Endothelial cell of umbilical vein (primary cell): ENCODE results near the gene TARM1. TPM values are rescaled to one million over a fixed set of nuclear protein-coding genes. Genes with fewer than 3 reads are reported as not detected.

Source experiments
- BruUV-seq: library from RNA; stranded (reverse); fragments of 400-500 nt; replicated peaks from 2 replicates; lab custom pipeline; 2021; lab: Mats Ljungman, UMichigan
- CTCF ChIA-PET: fragments of 300-600, 350-600 bp; sonication (Branson Sonifier 250); formaldehyde crosslinking; loops from one replicate; lab custom pipeline; 2021; ENCODE audit warnings: antibody characterized with exemption, inconsistent platforms; lab: Charles Lee
- POLR2A ChIA-PET: fragments of 300-600, 350-600 bp; sonication (Branson Sonifier 250); formaldehyde crosslinking; loops from one replicate; lab custom pipeline; 2021; ENCODE audit warnings: antibody characterized with exemption, inconsistent platforms; lab: Charles Lee
- DNase-seq: peaks from one replicate; pipeline ENCODE4 v3.0.0-alpha.2; 2011; ENCODE audit warnings: low read depth, low spot score
- FAIRE-seq: peaks from 2 replicates; lab custom pipeline; 2011; peaks lifted over from hg19 to GRCh38; lab: Jason Lieb, UNC
- H2AFZ ChIP-seq: 2 replicates; pipeline ENCODE4 v1.6.0; 2012; ENCODE audit warnings: low read depth, low read length, control low read depth, inconsistent platforms
- H3K27ac ChIP-seq: 2 replicates; pipeline ENCODE4 v1.5.1; 2011; ENCODE audit warnings: low read depth, mild to moderate bottlenecking, control low read depth, low read length, moderate library complexity; ENCODE audit not compliant: insufficient read depth
- H3K27me3 ChIP-seq, 2 experiments: 2 replicates each; pipeline versions ENCODE4 v1.6.0 to v1.6.1; 2011; ENCODE audit warnings: low read length in 2 of 2, mixed read lengths in 1 of 2; ENCODE audit not compliant: control insufficient read depth in 2 of 2, insufficient read depth in 2 of 2
- H3K36me3 ChIP-seq, 2 experiments: 2 replicates in 1 of 2; 3 replicates in 1 of 2; pipeline ENCODE4 v1.5.1; 2011; ENCODE audit warnings: low read length in 2 of 2, mild to moderate bottlenecking in 1 of 2, moderate library complexity in 1 of 2; ENCODE audit not compliant: control insufficient read depth in 2 of 2, insufficient read depth in 2 of 2; ENCODE audit errors: extremely low read depth in 1 of 2
- H3K4me1 ChIP-seq: 3 replicates; pipeline ENCODE4 v1.5.1; 2011; ENCODE audit warnings: mild to moderate bottlenecking, low read length; ENCODE audit not compliant: control insufficient read depth, insufficient read depth; ENCODE audit errors: extremely low read depth
- H3K4me2 ChIP-seq: 2 replicates; pipeline ENCODE4 v1.6.1; 2011; ENCODE audit warnings: low read length, control low read depth, mixed read lengths; ENCODE audit not compliant: insufficient read depth
- H3K4me3 ChIP-seq, 3 experiments: fragments of 200-600 bp in 1 of 3; sonication (generic), shearing (Covaris generic) in 1 of 3; replicated peaks in 1 of 3; 2 replicates each; pipeline ENCODE4 v1.5.1; 2011 to 2016; ENCODE audit warnings: control low read depth in 3 of 3, low read length in 3 of 3, mild to moderate bottlenecking in 2 of 3, inconsistent platforms in 1 of 3, low read depth in 1 of 3, moderate library complexity in 1 of 3; ENCODE audit not compliant: insufficient read depth in 1 of 3
- H3K79me2 ChIP-seq: 2 replicates; pipeline ENCODE4 v1.6.0; 2012; ENCODE audit warnings: low read length, inconsistent platforms; ENCODE audit not compliant: control insufficient read depth, insufficient read depth
- H3K9ac ChIP-seq: replicated peaks from 2 replicates; pipeline ENCODE3; 2011; ENCODE audit warnings: low read length, control low read depth; ENCODE audit not compliant: insufficient read depth; ENCODE audit errors: extremely low read depth
- H3K9me1 ChIP-seq: replicated peaks from 3 replicates; pipeline ENCODE4 v1.6.0; 2011; ENCODE audit warnings: mild to moderate bottlenecking, low read length; ENCODE audit not compliant: control insufficient read depth, insufficient read depth; ENCODE audit errors: extremely low read depth
- H3K9me3 ChIP-seq: replicated peaks from 2 replicates; pipeline ENCODE4 v1.5.1; 2012; ENCODE audit warnings: low read length, inconsistent platforms; ENCODE audit not compliant: control insufficient read depth, insufficient read depth
- H4K20me1 ChIP-seq: replicated peaks from 2 replicates; pipeline ENCODE3; 2011; ENCODE audit warnings: mild to moderate bottlenecking, low read length; ENCODE audit not compliant: control insufficient read depth, insufficient read depth; ENCODE audit errors: extremely low read depth
- CTCF ChIP-seq, 2 donors: IDR thresholded peaks; 1 replicate in 1 of 2; 2 replicates in 1 of 2; pipeline ENCODE4 v1.5.1; 2011; ENCODE audit warnings: low read length in 2 of 2, mild to moderate bottlenecking in 2 of 2, moderate library complexity in 2 of 2, control low read depth in 1 of 2, inconsistent platforms in 1 of 2, low read depth in 1 of 2; ENCODE audit not compliant: insufficient read depth in 1 of 2; ENCODE audit errors: extremely low read depth in 1 of 2
- EZH2 ChIP-seq: IDR thresholded peaks from 2 replicates; pipeline ENCODE4 v1.6.1; 2012; ENCODE audit warnings: borderline replicate concordance, low read depth, mild to moderate bottlenecking, moderate library complexity, low read length, inconsistent platforms; ENCODE audit not compliant: severe bottlenecking
- FOS ChIP-seq: IDR thresholded peaks from 2 replicates; pipeline ENCODE4 v1.6.1; 2011; ENCODE audit warnings: mild to moderate bottlenecking, low read length, moderate library complexity, borderline replicate concordance; ENCODE audit not compliant: insufficient read depth
- JUN ChIP-seq: IDR thresholded peaks from 2 replicates; pipeline ENCODE4 v1.6.1; 2011; ENCODE audit warnings: borderline replicate concordance, low read depth; ENCODE audit not compliant: insufficient read length, insufficient read depth
- MAX ChIP-seq: IDR thresholded peaks from 2 replicates; pipeline ENCODE4 v1.6.1; 2011; ENCODE audit not compliant: insufficient read depth, insufficient read length
- MYC ChIP-seq: IDR thresholded peaks from one replicate; pipeline ENCODE4 v1.6.1; 2011; ENCODE audit warnings: mild to moderate bottlenecking, low read depth, low read length
- POLR2A ChIP-seq: IDR thresholded peaks from 2 replicates; pipeline ENCODE4 v1.6.1; 2012; ENCODE audit warnings: low read depth, mild to moderate bottlenecking, control low read depth, low read length
- POLR2AphosphoS5 ChIP-seq: IDR thresholded peaks from 2 replicates; pipeline ENCODE4 v1.6.1; 2012; ENCODE audit warnings: low read depth, mild to moderate bottlenecking, control low read depth, low read length, moderate library complexity; ENCODE audit not compliant: insufficient read depth
- dilution Hi-C: fragments of 300-500 bp; cut with MboI; formaldehyde crosslinking; loops from one replicate; pipeline ENCODE4 v1.15.0; 2019; ENCODE audit warnings: low sequenced_read_pairs; ENCODE audit not compliant: extremely low pct_ligation_motif_present
- intact Hi-C: fragments of 100-400 bp; cut with micrococcal nuclease; formaldehyde crosslinking; loops from one replicate; pipeline ENCODE4 v1.10.0; 2022
- polyA plus RNA-seq, 4 experiments: library from polyadenylated mRNA; depleted of rRNA in 3 of 4; stranded (reverse) in 3 of 4; unstranded in 1 of 4; fragments of >200 nt; gene quantifications; 2 replicates each; pipeline versions ENCODE4 v1.2.1 to v1.2.3, GENCODE V29; 2011 to 2012; ENCODE audit warnings: missing spikeins in 1 of 4
- small RNA-seq: library from RNA; depleted of rRNA; stranded (forward); fragments of <200 nt; gene quantifications from one replicate; pipeline ENCODE3, GENCODE V24; 2012; ENCODE audit warnings: low replicate concordance, low read depth; ENCODE audit not compliant: insufficient read depth, insufficient read length
- total RNA-seq: library from RNA; stranded (reverse); gene quantifications from 2 replicates; pipeline ENCODE4 v1.2.3, GENCODE V29; 2021

The TARM1 gene
- total and polyA plus RNA-seq, 2 donors (not counting 3 experiments of a cell fraction or from before 2014, with no cell fraction given): not detected

GRCh38 chr19:54021363-54021762 is 59.8 kb downstream of the TARM1 start:
- no TSS peak for BruUV-seq

More at GRCh38 chr19:54021363-54021762, 59.8 kb downstream of the TARM1 start:
- no peak for DNase-seq
- peak; percentile 64 for FAIRE-seq
- Histone ChIP-seq H3K4me1 (peaks cover 20% of the 10 kb centered on the region), H3K9me1 (no peaks in the 10 kb centered on the region), H3K9me3 (no peaks in the 10 kb centered on the region), H3K4me2 (no peak overlapping the region), H3K27me3 (no peaks in the 10 kb centered on the region), H3K36me3 (no peaks in the 10 kb centered on the region), H3K4me3 (no peak overlapping the region), H2AFZ (no peak overlapping the region), H3K9ac (no peak overlapping the region), H3K79me2 (no peaks in the 10 kb centered on the region), H4K20me1 (no peaks in the 10 kb centered on the region), H3K27ac (no peak overlapping the region)
- CTCF ChIA-PET: interaction anchor here (0.9 to 9.2 kb wide), 3 partner anchors 9 to 229 kb away, joined by 3 to 216 read pairs (median 4); no protein-coding TSS in a partner anchor
- intact Hi-C loops: no loop called here
- TF ChIP-seq CTCF (IDR thresholded peaks at IDR 0.05; ENCODE audit: extremely low read depth in 1 of 2, insufficient read depth in 1 of 2, low read depth in 1 of 2, low read length in 2 of 2): no peak
- no peak for TF ChIP-seq MYC
- TF ChIP-seq EZH2: no peak
- no peak for TF ChIP-seq FOS
- TF ChIP-seq MAX: no peak
- TF ChIP-seq JUN: no peak
- TF ChIP-seq POLR2A: no peak
- TF ChIP-seq POLR2AphosphoS5: no peak
- POLR2A ChIA-PET: no interaction called here
- dilution Hi-C loops: no loop called here

Small RNAs within 50 kb of the gene (small RNA-seq; reads per million reads assigned to genes)
- not detected for gene AC012314.20

Other genes starting within 250 kb of the TARM1 start
- gene MYADM, start 213.5 kb downstream of the TARM1 start, total RNA-seq: 128 and 133 TPM in 2 replicates
- 100 and 122 TPM in 2 replicates for gene MYADM, start 213.5 kb downstream of the TARM1 start, polyA plus RNA-seq
- not detected in 2 replicates for gene PRKCG, start 199.2 kb downstream of the TARM1 start, total RNA-seq
- gene PRKCG, start 199.2 kb downstream of the TARM1 start, polyA plus RNA-seq: 0.07 and 0.08 TPM in 2 replicates
- gene CACNG7, start 172.1 kb downstream of the TARM1 start, total RNA-seq: 0.78 and 1.3 TPM in 2 replicates
- 0.92 and 1.1 TPM in 2 replicates for gene CACNG7, start 172.1 kb downstream of the TARM1 start, polyA plus RNA-seq
- gene CACNG8, start 118.4 kb downstream of the TARM1 start, total RNA-seq: 1.7 and 3.0 TPM in 2 replicates
- 0.11 and 0.18 TPM in 2 replicates for gene CACNG8, start 118.4 kb downstream of the TARM1 start, polyA plus RNA-seq
- gene CACNG6, start 89.7 kb downstream of the TARM1 start, total RNA-seq: 4.0 and 5.4 TPM in 2 replicates
- 3.9 and 5.0 TPM in 2 replicates for gene CACNG6, start 89.7 kb downstream of the TARM1 start, polyA plus RNA-seq
- not detected in 2 replicates for gene VSTM1, start 17.5 kb downstream of the TARM1 start, total RNA-seq
- gene VSTM1, start 17.5 kb downstream of the TARM1 start, polyA plus RNA-seq: not detected in 2 replicates
- gene OSCAR, start 19.4 kb upstream of the TARM1 start, total RNA-seq: not detected in 2 replicates
- 0.08 and 0.10 TPM in 2 replicates for gene OSCAR, start 19.4 kb upstream of the TARM1 start, polyA plus RNA-seq
- gene NDUFA3, start 21.5 kb upstream of the TARM1 start, total RNA-seq: 119 and 132 TPM in 2 replicates
- gene NDUFA3, start 21.5 kb upstream of the TARM1 start, polyA plus RNA-seq: 95.5 and 107 TPM in 2 replicates
- gene TFPT, start 34.3 kb upstream of the TARM1 start, total RNA-seq: 32.1 and 36.2 TPM in 2 replicates
- gene TFPT, start 34.3 kb upstream of the TARM1 start, polyA plus RNA-seq: 28.3 and 29.3 TPM in 2 replicates
- gene PRPF31, start 34.4 kb upstream of the TARM1 start, total RNA-seq: 99.1 and 101 TPM in 2 replicates
- gene PRPF31, start 34.4 kb upstream of the TARM1 start, polyA plus RNA-seq: 70.8 and 76.2 TPM in 2 replicates
- gene CNOT3, start 56.4 kb upstream of the TARM1 start, total RNA-seq: 62.4 and 74.7 TPM in 2 replicates
- 16.4 and 20.4 TPM in 2 replicates for gene CNOT3, start 56.4 kb upstream of the TARM1 start, polyA plus RNA-seq
- 5.0 and 6.9 TPM in 2 replicates for gene LENG1, start 78.4 kb upstream of the TARM1 start, total RNA-seq
- gene LENG1, start 78.4 kb upstream of the TARM1 start, polyA plus RNA-seq: 2.1 and 3.0 TPM in 2 replicates
- 0.71 and 0.74 TPM in 2 replicates for gene TMC4, start 91.8 kb upstream of the TARM1 start, total RNA-seq
- 1.7 and 2.4 TPM in 2 replicates for gene TMC4, start 91.8 kb upstream of the TARM1 start, polyA plus RNA-seq
- gene MBOAT7, start 108.2 kb upstream of the TARM1 start, total RNA-seq: 175 and 218 TPM in 2 replicates
- 204 and 256 TPM in 2 replicates for gene MBOAT7, start 108.2 kb upstream of the TARM1 start, polyA plus RNA-seq
- 37.4 and 40.7 TPM in 2 replicates for gene TSEN34, start 109.9 kb upstream of the TARM1 start, total RNA-seq
- gene TSEN34, start 109.9 kb upstream of the TARM1 start, polyA plus RNA-seq: 81.9 and 107 TPM in 2 replicates
- gene RPS9, start 119.5 kb upstream of the TARM1 start, total RNA-seq: 1,192 and 1,260 TPM in 2 replicates
- 3,343 and 4,230 TPM in 2 replicates for gene RPS9, start 119.5 kb upstream of the TARM1 start, polyA plus RNA-seq
- gene LILRB3, start 141.6 kb upstream of the TARM1 start, total RNA-seq: not detected in 2 replicates
- not detected in 2 replicates for gene LILRB3, start 141.6 kb upstream of the TARM1 start, polyA plus RNA-seq
- not detected in 2 replicates for gene LILRA6, start 161.4 kb upstream of the TARM1 start, total RNA-seq
- 0.05 TPM in 1 of 2 replicates, not detected in the other for gene LILRA6, start 161.4 kb upstream of the TARM1 start, polyA plus RNA-seq
- not detected in 2 replicates for gene LILRB5, start 175.9 kb upstream of the TARM1 start, total RNA-seq
- not detected in 2 replicates for gene LILRB5, start 175.9 kb upstream of the TARM1 start, polyA plus RNA-seq
- not detected in 2 replicates for gene LILRB2, start 199.7 kb upstream of the TARM1 start, total RNA-seq
- gene LILRB2, start 199.7 kb upstream of the TARM1 start, polyA plus RNA-seq: not detected in 2 replicates
- gene LILRA5, start 231.8 kb upstream of the TARM1 start, total RNA-seq: not detected in 2 replicates
- not detected in 2 replicates for gene LILRA5, start 231.8 kb upstream of the TARM1 start, polyA plus RNA-seq